ENCODE results near the gene PDE11A. TPM values are rescaled to one million over a fixed set of nuclear protein-coding genes. Genes with fewer than 3 reads are reported as not detected.

Gene PDE11A
- total RNA-seq, 1 donor from 2014 or later: 2.2 TPM

DNA sequence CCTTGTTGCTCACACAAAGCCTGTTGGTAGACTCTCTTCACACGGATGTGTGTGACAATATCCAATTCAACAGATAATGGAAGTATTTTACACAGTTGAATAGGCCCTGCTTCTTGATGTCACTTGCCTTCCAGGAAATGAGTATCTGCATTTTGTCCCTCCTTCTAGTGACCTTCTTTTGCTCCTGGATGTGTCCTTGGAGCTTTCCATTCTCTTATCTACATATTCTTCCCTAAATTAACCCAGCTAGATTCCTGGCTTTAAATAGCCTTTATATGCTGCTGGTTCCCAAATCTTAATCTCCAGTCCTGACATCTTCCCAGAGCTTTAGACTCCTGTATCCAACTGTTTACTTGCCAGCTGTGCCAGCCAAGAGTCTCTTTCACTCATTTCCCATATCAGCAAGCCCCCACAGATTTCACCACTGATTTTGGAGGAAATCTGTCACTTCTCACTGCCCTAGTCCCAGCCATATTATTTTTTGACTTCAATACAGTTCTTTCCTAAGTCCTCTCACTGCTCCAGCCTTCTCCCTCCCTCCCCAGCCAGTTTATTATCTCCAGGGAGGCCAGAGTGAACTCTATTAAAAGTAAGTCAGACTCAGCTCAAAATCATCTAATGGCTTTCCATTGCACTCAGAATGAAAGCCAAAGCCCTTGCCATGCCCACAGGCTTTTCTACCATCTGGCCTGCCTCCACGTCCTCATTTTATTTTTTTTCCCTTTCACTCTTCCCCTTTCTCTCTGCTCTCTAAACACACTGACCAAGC is 170.0 kb downstream of the PDE11A start:
- DNase-seq: no peak
- intact Hi-C loops (cut with DNase I): no loop called here
- ATAC-seq (ENCODE audit: poor library complexity): peak; percentile 72

DNA sequence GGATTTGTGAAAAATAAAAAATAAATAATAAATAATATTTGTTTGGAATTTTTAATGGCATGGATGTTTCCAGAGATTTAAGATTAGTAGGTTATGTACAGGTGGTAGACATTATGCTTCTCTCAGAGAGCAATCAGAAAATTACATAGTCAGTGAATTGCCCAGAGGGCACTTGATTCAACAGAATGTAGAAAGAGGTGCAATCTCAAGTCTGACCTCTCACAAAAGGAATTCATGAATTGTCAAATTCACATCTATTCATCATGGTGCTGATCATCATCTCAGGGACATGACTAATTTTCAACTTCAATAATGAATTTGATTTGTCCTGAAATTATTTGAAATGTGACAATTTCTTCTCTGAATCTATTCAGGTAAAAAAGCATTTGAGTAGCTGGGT is 172.5 kb downstream of the PDE11A start:
- DNase-seq: no peak
- no peak for ATAC-seq (ENCODE audit: poor library complexity)
- intact Hi-C loops (cut with DNase I): no loop called here

DNA sequence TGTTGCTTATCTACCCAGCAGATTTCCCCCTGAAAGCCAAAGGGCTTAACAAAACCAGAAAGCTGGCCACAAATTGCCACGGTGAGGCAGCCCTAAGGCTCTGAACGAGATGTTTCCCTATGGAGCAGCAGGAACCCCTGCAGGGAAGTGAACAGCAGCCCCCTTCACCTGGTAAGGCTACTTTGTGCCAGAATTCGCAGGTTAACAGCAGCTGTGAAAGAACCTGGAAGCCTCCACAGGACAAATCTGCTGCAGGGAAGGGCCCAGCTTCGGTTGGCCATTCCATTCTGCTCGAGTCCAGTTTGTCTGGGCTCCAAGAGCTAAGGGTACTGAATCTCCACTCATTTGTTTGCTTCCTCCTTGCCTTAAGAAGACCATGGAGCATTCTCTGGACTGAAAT is 175.3 kb downstream of the PDE11A start:
- intact Hi-C loops (cut with DNase I): no loop called here
- ATAC-seq (ENCODE audit: poor library complexity) (no peak), DNase-seq (no peak)

DNA sequence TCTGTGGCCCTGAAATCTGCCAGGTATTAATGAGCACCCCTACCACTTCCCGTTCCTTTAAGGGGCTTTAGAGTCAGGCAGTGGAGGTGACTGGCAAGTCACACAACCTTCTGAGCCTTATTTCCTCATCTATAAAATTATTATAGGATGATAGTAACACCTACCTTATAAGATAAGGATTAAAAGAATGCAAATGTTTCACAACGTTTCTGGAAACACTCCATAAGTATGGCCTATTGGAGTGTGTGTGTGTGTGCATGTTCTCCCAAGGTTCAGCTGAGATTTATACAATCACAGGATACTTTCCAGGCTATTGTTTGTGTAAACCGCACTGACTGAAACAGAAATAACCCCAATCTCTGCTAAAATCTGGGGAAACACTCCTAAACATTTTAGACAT is 176.0 kb downstream of the PDE11A start:
- no peak for DNase-seq
- intact Hi-C loops (cut with DNase I): no loop called here
- ATAC-seq (ENCODE audit: poor library complexity): no peak

DNA sequence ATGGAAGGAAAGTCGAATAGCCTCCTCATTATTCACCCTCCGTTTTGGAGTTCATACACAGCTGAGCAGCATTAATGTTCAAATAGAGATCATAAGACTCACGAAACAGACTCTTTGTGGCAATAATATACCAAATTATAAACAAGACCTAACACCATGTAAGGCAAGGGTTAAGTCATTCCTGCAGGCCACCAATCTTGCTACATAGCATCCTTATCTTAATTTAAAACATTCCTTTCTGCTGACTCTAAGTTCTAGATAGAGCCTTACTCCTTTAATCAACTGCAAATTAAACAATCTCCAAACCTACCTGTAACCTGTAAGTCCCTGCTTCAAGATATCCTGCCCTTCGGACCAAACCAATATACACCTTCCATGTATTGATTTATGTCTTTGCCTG is 178.0 kb downstream of the PDE11A start:
- intact Hi-C loops (cut with DNase I): no loop called here
- ATAC-seq (ENCODE audit: poor library complexity): no peak

DNA sequence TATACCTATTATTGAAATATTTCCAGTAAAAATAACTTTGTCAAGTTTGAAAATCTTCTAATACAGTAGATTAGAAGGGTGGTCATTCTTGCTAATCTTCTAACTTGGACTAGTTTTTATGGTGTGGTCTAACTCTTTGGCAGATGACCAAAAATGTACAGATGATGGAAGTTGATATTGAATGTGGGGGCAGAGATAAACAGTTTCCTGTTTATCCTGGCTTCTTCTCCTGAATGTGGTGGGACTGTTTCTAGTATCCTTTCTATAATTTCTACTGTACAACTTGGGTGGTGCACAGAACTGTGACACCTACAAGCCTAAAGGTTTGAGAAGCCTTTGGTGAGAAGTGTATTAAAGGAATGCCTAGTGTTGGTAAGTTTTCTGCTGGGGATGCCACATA is 178.7 kb downstream of the PDE11A start:
- no peak for DNase-seq
- intact Hi-C loops (cut with DNase I): no loop called here
- no peak for ATAC-seq (ENCODE audit: poor library complexity)

More for the DNA sequence above, 178.0 kb downstream of the PDE11A start:
- DNase-seq: no peak

DNA sequence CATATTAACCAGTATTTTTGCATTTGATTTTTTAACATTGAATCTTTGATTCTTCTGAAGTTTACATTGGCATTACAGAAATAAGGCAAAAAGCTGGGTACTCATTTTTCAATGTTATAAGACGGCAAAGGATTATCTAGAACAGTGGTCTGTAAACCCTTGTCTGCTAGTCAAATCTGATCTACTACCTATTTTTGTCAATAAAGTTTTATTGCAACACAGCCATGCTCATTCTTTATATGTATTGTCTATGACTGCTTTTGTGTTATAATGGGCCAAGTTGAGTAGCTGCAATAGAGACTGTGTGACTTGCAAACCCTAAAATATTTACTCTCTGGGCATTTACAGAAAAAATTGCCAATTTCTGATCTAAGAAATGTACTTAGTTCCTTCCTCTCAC is 181.0 kb downstream of the PDE11A start:
- intact Hi-C loops (cut with DNase I): no loop called here
- no peak for ATAC-seq (ENCODE audit: poor library complexity)
- DNase-seq: no peak

DNA sequence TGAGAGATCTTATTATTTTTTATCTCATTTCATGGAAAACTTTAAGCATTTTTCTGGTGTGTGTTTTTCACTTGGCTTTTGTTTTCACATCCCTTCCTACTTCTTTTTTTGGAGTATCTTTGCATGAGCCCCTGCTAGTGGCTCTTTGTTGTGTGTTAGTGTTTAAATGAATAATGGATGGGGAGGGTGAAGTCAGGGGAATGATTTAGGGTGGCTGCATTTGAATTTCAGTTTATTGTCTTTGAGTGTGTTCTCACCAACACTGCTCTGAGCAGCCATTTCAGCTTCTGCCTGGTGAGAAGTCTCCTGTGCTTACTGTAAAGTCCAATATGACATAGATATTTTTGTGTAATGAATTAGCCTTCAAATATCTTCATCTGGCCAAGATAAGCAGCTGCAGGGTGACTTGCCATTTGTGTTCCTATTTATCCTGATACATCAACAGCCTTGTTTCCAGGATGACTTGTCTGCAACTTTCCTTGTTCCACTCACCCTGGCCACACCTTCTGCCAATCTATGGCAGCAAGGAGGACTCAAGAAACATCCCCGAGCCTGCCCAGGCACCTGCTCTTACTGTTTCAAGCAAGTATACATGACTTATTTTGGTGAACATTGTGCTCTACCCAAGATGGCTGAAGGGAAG is 182.6 kb downstream of the PDE11A start:
- DNase-seq (no peak), ATAC-seq (ENCODE audit: poor library complexity) (no peak)
- intact Hi-C loops (cut with DNase I): no loop called here

DNA sequence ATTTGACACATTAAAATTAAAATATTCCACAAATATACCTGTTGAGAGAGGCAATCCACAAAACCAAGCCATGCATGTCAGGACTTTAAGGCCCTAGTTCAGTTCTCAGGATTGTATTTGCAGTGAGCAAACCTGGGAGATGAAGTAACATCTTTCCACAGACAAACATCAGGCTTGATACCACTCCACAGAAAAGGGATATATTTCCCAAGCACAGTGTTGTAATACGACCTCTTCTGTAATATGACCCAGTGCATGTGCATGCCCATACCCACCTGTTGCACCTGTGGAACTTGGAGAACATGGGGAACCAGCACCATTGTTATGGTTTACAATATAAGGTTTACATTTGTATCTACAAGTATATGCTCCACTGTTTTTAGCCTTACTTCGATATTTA is 184.0 kb downstream of the PDE11A start:
- ATAC-seq (ENCODE audit: poor library complexity): no peak
- intact Hi-C loops (cut with DNase I): no loop called here
- no peak for DNase-seq

DNA sequence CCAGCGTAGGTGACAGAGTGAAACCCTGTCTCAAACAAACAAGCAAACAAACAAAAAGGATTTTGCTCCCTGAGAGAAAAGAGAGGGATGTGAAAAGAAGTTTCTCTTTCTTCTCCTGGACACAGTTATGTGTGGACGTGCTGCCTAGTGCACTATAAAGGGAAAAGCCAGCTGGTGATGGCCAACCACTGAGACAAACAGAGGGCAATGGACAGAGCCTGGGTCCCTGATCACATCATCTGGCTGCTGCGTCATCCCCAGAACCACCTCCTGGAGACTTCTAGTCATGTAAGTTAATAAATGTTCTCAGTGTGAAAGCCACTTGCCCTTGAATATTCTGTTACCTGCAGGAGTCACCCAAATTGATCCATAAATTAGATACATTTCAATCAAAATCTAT is 184.9 kb downstream of the PDE11A start:
- no peak for DNase-seq
- intact Hi-C loops (cut with DNase I): no loop called here
- no peak for ATAC-seq (ENCODE audit: poor library complexity)

DNA sequence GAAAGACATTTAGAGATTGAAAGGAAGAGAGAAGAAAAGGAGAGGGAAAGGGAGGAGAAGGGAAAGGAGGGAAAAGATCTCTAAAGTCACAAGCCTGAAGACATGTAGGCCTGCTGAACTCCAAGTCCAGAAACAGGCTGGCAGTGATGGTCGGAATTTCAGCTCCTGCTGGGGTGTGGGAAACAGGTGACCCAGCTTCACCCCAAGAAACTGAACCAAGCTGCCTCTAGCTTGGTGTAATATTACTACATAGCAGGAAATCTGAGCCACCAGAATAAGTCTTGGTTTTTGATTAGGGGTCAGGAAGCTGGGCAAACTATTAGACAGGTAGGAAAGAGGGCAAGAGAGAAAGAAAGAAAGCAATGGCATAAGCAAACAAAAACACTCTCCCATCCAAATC is 185.8 kb downstream of the PDE11A start:
- no peak for ATAC-seq (ENCODE audit: poor library complexity)
- intact Hi-C loops (cut with DNase I): no loop called here

DNA sequence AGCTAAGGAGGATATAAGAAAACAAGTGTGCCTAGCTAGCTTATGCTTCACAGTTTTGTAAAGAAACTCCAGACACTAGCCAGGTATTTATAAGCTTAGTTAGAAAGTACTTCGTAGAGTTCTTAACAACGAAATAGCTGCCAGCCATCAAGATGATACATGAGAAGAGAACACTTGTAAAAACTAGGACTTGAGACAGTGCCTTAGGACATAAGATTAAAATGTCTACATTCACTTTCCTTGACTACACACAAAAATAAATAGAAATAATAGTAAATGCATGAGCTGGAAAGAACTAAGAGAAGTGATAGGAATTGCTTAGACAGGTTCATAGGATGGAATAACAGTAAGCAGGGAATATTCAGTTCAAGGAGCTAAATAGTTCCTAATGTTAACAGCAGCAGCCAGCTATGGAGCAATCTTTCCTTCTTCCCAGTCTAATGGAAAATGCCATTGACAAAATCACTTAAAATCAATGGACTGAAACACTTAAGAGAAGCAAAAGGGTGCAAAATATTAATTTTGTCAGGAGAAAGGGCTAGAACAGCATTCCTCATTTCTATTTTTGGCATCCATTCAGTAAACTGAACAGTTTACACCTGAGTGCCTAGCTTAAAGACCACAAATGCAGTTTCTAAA is 186.6 kb downstream of the PDE11A start:
- intact Hi-C loops (cut with DNase I): no loop called here
- DNase-seq (no peak), ATAC-seq (ENCODE audit: poor library complexity) (no peak)

More for the DNA sequence above, 185.8 kb downstream of the PDE11A start:
- DNase-seq: no peak

DNA sequence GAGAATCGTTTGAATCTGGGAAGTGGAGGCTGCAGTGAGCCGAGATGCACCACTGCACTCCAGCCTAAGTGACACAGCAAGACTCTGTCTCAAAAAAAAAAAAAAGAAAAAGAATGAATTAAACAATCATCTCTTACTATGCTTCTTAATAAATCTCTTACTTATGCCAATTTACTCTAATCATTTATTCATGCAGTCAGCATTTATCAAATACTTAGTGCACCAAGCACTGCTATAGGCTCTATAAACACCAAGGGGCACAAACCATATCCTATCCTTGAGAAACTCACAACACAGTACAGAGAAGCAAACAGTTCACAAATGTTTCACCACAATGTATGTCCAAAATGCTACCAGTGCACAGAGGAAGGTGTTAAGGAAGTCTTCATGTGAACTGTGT is 189.4 kb downstream of the PDE11A start:
- no peak for DNase-seq
- intact Hi-C loops (cut with DNase I): no loop called here
- ATAC-seq (ENCODE audit: poor library complexity): peak; percentile 8

DNA sequence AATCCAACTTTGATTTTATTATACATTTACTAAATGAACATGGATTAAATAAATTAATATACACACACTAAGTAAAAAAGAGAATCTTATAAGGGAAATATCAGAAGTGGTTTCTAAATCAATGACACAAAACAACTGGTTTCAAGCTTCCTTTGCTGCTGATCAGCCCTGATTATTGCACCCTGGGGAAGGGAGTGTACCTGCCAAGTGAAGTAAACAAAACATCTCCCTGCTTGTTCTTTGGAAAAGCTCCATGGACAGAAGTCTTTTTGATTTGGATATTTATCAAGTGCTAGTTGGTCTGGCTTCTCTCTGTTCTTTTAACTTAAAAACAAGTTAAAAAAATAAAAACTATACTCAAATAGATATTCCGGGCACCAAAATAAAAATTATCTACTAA is 190.1 kb downstream of the PDE11A start:
- DNase-seq (no peak), ATAC-seq (ENCODE audit: poor library complexity) (peak; percentile 71)
- intact Hi-C loops (cut with DNase I): no loop called here

DNA sequence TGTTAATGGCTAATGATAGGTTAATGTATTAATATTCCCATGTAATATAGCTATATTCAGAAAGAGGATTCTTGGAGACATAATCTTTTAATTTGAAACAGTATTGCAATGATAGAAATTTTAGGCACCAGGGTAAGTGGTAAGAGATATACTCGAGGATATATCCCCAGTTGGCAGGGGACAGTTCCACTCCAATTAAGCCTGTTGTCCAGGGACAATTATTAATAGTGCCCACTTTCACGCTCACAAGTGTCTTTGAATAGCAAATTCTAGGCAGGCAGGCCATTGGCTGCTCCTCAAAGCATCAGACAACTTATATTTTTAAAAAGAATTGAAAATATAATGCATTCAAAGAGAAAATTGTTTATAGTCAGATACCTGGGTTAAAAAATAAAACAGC is 190.7 kb downstream of the PDE11A start:
- ATAC-seq (ENCODE audit: poor library complexity) (peak; percentile 88), DNase-seq (no peak)
- intact Hi-C loops (cut with DNase I): loop anchor here (2.0 kb wide), 1 partner anchor 85 kb away; no protein-coding TSS in a partner anchor

DNA sequence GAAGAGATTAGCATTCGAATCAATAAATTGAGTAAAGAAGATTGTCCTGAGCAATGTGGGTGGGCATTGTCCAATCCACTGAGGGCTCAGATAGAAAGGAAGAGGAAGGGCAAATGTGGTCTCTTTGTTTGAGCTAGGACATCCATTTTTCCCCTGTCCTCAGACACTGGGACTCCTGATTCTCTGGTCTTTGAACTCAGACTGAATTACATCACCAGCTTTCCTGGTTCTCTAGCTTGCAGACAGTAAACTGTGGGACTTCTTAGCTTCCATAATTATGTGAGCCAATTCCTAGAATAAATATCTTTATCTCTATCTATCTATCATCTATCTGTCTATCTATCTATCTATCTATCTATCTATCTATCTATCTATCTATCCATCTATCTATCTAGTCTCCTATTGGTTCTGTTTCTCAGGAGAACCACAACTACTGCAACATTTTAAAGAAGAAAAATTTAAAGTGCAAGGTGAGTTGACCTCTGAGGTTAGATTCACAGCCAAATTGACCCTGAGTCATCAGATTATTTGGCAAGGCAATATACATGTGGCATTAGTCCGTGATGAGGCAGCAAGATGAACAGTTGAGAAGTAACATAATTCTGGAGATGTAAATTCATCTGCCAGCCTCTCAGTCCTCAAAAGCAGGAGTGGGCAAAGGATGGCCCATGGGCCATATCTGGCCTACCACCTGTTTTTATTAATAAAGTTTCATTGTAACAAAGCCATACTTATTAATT is 191.4 kb downstream of the PDE11A start:
- intact Hi-C loops (cut with DNase I): loop anchor here (2.0 kb wide), 1 partner anchor 84 kb away; no protein-coding TSS in a partner anchor
- DNase-seq (no peak), ATAC-seq (ENCODE audit: poor library complexity) (no peak)

DNA sequence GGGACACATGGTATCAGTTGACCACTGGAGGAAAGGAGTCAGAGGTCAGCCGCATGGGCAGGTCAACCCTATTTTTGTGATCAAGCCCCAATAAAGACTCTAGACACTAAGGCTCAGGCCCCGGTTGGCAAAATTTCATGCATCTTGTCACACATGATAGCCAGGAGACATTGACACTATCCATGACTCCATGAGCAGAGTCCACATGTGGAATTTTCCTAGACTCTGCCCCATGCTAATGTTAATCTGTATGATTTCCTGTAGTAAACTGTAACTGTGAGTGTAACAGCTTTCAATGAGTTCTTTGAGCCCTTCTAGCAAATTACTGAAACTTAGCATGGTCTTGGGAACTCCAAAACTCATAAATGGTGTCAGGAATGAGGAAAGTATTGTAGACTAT is 192.3 kb downstream of the PDE11A start:
- peak; percentile 42 for ATAC-seq (ENCODE audit: poor library complexity)
- intact Hi-C loops (cut with DNase I): loop anchor here (2.0 kb wide), 1 partner anchor 83 kb away; no protein-coding TSS in a partner anchor
- no peak for DNase-seq

DNA sequence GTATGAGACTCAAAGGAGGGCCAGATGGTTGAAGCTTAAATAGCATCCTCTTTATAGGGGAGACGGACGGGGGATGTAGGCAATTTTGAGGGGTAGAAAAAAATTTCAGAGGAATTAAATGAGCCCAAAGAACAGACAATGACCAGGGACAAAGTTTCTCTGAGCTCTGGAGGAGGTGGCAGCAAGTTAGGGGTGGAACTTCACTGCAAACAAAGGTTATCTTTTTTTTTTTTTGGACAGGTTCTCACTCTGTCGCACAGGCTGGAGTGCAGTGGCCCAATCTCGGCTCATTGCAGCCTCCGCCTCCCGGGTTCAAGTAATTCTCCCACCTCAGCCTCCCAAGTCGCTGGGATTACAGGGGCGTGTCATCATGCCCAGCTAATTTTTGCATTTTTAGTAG is 195.6 kb downstream of the PDE11A start:
- intact Hi-C loops (cut with DNase I): no loop called here
- no peak for DNase-seq
- ATAC-seq (ENCODE audit: poor library complexity): no peak

DNA sequence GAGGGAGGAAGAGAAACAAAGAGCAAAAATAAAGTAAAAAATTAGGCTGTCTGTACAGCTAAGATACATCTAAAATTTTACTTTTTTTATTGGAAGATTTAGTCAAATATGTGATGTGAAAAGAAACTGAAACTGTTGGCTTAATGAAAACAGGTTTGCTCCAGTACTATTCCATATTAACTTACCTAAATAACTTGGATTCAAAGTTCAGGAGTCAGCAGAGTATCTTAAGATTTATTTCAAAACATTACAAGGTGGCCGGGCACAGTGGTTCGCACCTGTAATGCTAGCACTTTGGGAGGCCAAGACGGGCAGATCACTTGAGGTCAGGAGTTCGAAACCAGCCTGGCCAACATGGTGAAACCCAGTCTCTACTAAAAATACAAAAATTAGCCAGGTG is 197.9 kb downstream of the PDE11A start:
- no peak for DNase-seq
- intact Hi-C loops (cut with DNase I): no loop called here
- no peak for ATAC-seq (ENCODE audit: poor library complexity)
